ENCODE measurements around the gene C1QTNF8.

C1QTNF8 gene

DNA sequence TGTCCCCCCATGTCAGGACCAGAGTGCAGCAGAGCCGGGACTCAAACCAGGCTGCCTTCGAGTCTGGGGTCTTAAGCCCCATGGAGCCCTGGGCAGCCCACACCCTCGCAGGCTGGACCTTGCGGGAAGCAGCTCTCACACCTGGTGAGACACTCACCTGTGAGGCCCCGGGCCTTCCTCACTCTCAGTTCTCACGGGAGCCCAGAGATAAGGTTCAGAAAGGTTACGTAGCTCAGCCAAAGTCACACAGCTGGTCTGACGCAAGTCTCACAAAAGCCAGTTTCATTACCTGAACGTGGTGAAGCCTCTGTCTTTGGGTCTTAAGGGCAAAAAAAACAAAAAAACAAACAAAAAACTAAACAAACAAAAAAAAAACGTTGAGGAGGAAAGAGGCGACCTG lies 56.3 kb downstream of the C1QTNF8 start:
- no peak for DNase-seq

DNA sequence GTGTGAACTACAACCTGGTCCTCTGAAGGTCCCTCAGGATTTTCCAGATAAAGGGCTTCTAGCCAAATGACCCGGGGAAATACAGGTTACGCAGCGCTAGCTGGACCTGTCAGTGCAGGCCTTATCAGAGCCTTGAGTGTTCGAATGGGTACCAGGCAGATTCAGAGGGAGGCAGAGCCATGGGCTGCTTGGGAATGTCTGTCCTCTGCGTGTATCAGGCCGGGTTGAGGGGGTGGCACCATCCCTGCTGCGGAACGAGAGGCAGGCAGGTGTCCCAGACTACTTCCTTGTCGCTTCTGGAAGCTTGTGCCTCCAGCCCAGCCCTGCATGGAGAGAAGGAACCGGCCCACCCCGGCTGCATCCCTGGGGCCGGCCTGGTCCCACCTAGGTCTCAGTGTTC lies 57.1 kb downstream of the C1QTNF8 start:
- DNase-seq, result no peak

Measured in GF-D8 (cell line).